Femur (tissue), 1 donor: ENCODE measurements around the gene MMD.
"Not testable (repeated sequence)": the region's sequence is repeated elsewhere in the genome, so short reads cannot be mapped to it uniquely, and the experiment has no call there.

ENCODE experiments used
- DNase-seq: peaks from one replicate; pipeline ENCODE4 v3.0.0-alpha.2; 2017

The MMD gene, protein sequence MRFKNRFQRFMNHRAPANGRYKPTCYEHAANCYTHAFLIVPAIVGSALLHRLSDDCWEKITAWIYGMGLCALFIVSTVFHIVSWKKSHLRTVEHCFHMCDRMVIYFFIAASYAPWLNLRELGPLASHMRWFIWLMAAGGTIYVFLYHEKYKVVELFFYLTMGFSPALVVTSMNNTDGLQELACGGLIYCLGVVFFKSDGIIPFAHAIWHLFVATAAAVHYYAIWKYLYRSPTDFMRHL

DNA sequence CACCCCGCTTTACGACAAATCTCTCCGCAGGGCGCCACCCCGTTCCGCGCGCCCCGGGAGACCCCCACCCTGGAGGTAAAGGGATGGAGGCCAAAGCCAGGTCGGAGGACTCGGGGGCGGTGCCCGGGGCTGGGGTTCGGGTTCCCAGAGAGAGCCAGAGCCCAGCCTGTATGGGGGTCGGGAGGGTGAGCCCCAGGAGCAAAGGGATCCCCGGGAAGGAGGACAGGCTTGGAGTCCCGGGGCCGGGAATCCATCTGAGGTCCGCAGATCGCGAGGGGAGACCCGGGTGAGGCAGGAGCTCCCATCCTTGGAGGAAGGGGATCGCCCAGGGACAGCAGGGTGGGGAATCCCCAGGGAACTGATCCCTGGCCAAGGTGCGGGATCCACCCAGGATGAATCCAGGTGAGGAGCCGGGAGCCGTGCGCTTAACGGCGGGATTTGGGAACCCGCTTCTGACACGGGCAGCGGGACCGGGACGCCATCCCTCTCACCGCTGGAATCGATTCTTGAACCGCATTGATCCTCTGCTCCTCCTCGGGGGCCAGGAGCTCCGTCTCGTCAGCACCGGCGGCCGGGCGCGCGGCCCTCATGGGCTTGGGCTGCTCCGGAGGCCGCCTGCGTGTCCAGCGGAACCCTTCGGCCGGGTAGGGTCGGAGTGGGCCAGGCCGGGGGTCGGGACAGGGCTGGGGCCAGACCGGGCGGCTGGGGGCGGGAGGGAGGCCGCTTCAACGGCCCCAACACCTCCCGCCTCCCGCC, at the start of gene MMD:
MMD (minus strand) TSS at position 657 of the 756 bp plus-strand sequence; CDS start at position 517, 140 bp downstream.
- DNase-seq: peak; percentile 60

- no peak for DNase-seq
Measured at GRCh38 chr17:55466671-55467070, 45.0 kb upstream of the MMD start.

DNA sequence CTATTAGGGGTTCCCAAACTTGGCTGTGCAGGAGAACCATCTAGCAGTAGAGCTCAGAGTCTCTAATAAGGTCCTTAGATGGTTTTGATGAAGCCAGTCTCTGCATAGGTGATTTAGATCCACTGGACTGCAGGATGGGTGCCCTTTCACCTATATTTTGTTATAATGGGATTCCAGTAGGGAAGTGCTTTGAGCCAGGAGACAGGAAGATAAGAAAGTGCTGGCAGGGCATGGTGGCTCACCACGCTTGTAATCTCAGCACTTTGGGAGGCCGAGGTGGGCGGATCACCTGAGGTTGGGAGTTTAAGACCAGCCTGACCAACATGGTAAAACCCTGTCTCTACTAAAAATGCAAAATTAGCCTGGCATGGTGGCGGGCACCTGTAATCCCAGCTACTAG, 44.1 kb upstream of the MMD start:
- DNase-seq: not testable (repeated sequence)

DNA sequence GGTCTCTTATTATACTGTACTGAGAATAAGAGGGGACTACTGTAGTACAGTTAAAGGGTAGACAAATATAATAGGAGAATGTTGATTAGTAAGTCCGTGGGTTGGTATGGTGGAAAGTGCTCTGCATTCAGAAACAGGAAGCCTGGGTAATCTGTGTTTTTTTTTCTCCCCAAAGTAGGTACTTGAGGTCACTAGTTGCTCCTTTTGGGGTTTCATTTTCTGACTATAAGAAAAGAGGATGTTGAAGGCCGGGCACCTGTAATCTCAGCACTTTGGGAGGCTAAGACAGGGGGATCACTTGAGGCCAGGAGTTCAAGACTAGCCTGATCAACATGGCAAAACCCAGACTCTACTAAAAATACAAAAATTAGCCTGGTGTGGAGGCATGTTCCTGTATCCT, 42.0 kb upstream of the MMD start:
- DNase-seq: no peak

DNA sequence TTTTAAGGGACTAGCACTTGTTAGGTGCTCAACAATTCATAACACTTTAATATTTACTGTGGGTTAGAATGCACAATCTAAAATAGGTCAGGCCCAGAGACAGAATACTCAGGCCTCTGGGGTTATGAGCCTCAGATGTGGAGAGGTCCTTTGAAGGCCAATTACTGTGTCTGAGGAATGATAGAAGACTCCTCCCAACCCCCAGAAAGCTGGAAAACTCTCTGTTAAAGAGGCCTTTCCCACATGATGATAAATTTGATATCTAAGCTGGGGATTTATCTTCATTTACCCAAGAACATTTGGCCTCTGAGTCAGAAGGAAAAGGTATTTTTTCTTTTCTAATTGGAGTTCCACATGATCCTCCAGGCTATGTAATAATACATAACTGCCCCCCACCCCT, 41.1 kb upstream of the MMD start:
- no peak for DNase-seq

GRCh38 chr17:55462234-55462633, 40.6 kb upstream of the MMD start:
- no peak for DNase-seq

DNA sequence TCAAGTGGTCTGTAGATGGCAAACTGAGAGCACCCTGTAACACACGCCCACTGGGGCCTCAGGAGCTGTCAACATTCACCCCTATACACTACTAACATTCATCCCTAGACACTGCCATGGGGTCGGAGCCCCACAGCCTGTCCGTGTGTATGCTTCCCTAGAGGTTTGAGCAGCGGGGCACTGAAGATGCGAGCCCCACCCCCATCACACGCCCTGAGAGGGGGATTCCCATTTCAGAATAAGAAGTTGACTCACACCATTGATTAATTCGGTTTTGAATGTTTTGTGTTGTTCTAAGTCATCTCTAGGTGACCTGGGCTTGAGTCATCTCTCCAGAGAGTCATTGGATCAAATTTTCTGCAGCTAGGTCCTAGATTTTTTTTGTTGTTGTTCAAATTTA, 37.3 kb upstream of the MMD start:
- DNase-seq: no peak

GRCh38 chr17:55458287-55458900, 36.8 kb upstream of the MMD start:
- DNase-seq: no peak

GRCh38 chr17:55456307-55457240, 34.9 kb upstream of the MMD start:
- DNase-seq: no peak

DNA sequence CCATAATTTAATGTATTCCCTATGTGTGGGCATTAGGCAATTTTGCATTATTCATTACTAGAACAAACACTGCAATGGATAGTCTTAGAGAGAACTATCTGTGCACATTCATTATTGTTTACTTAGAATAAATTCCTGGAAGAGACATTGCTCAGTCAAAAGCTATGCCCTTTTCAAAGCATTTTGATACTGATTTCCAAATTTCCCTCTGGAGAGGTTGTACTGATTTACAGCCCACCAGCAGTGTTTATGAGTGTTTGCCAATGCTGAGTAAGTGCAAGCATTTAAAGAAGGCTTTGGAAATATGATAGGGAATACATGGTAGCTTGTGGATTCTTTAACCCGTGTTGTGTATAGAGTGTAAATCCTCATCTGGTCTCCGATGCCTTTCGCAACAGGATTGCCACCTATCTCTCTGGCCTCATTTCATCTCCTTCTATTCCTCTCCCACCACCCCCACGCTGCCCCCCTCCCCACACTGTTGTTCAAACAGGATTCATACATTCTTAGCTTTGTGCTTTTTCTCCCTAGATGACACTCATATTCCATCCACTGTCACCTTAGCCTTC, 33.4 kb upstream of the MMD start:
- DNase-seq: no peak

GRCh38 chr17:55453839-55454557, 32.4 kb upstream of the MMD start:
- no peak for DNase-seq

DNA sequence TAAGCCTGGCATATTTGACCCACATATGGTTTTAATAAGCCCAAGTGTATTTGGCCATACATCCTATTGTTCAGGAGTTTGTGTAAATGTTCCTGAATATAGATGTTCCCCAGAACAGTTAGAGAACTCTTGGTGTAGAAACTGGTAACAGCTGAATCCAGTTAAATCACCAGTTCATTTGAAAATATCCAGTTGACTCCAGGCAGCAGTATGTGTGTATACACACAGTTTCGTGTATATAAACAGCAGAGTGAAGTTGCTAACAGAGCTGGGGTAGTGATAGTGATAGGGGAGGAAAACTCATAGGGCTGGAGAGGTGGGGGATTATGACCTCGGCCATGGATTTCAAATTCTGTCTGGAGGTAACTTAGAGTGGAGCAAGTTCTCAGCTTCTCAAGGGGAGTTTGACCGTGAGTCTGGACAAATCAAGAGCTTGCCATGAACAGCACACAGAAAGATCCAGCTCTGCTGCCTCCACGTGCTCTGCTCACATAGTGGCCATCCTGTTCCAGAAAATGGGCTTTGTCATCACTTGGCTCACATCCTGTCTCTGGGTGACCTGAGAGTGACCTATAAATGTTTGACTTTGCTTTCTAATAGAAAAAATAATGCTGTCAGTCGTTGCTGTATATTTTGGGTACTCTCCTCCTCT, 30.6 kb upstream of the MMD start:
- peak; percentile 23 for DNase-seq

GRCh38 chr17:55451758-55452138, 30.1 kb upstream of the MMD start:
- DNase-seq: no peak

- DNase-seq: no peak
Measured at GRCh38 chr17:55451203-55451641, 29.6 kb upstream of the MMD start.

GRCh38 chr17:55450232-55450825, 28.7 kb upstream of the MMD start:
- no peak for DNase-seq

DNA sequence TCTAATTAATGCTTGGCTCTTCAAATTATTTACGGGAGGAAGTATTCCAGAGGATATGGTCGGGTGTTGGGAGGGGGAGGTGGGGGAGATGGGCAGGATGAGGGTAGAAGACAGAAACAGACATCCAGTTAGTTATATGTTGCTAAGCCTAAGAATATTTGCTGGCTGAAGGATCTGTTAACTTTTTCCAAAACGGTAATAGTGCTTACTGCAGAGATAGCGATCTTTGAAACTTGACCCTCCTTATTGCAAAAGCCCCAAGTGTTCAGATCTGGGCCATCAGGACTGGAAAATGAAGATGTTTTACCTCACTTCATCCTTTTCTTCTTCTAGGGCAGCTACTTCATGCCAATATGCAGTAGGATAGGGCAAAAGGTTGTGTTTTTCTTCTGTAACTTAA, 27.0 kb upstream of the MMD start:
- DNase-seq: no peak

- DNase-seq: no peak
Measured at GRCh38 chr17:55446581-55447205, 25.1 kb upstream of the MMD start.

DNA sequence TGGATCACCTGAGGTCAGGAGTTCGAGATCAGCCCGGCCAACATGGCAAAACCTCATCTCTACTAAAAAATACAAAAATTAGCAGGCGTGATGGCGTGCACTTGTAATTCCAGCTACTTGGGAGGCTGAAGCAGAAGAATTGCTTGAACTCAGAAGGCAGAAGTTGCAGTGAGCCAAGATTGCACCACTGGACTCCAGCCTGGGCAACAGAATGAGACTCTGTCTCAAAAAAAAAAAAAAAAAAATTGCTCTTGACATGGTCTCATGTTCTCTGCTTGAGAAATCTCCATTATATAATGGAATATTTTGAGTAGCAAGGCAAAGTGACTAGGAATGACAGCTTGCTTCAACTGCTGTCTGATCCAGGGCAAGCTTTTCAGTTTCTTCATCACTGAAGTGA, 24.4 kb upstream of the MMD start:
- not testable (repeated sequence) for DNase-seq

- DNase-seq: no peak
Measured at GRCh38 chr17:55444471-55445441, 23.1 kb upstream of the MMD start.
